CD4-positive, alpha-beta T cell treated with Interleukin-21 for 1 hour (primary cell): ENCODE measurements around the gene CYP11A1.
A peak's percentile ranks its signal among the peaks of the same experiment; 100 is the strongest.

Source experiments
- DNase-seq: peaks from one replicate; pipeline ENCODE4 v3.0.0-alpha.2; 2020

The CYP11A1 gene

GRCh38 chr15:74295800-74296199 lies 71.6 kb downstream of the CYP11A1 start:
- no peak for DNase-seq

- DNase-seq = no peak
These were observed 73.4 kb downstream of the CYP11A1 start for GRCh38 chr15:74294010-74294409.

- DNase-seq = no peak
These were observed 74.2 kb downstream of the CYP11A1 start for GRCh38 chr15:74293021-74293810.

- DNase-seq = peak; percentile 45
These were observed 76.1 kb downstream of the CYP11A1 start for GRCh38 chr15:74291101-74292071.

- DNase-seq = no peak
These were observed 76.8 kb downstream of the CYP11A1 start for GRCh38 chr15:74290645-74291044.

- DNase-seq = no peak
These were observed 77.8 kb downstream of the CYP11A1 start for GRCh38 chr15:74289671-74290070.
